NCI-H510A (cell line): ENCODE data around the gene CD55.

Experiments
- DNase-seq: peaks from one replicate; lab custom pipeline; 2025; lab: John Stamatoyannopoulos, UW

The CD55 gene

DNA sequence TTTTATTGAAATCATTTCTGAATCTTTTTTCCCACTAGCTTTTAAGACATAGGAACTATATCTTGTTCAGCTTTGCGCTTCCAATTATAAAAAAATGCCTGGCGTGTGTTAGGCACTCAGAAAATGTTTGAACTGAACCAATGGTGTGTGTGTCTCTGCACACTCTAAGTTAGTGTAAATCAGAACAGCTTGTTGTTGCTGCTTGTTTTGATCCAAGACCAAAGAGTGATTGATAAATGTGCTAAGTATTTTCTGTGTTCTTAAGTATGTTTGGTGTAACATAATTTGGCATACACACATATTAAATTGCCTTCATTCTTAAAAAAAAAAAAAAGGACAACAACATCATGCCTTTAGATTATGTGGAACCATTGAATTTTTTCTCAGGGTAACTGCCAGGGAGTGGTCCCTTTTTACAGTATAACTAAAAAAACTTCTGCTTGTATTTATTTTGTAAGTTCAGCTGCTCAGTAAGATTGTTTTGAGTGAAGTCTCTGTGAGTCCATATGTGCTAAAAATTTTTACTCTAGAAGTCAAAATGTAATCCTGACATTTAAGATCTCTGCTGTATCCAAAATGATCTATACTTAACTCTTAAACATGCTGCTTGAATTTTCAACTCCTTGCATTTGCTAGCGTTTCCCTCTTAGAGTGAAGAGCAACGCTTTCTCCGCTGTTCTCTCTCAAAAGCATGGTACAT, 8.7 kb downstream of the CD55 start:
- DNase-seq: no peak

DNA sequence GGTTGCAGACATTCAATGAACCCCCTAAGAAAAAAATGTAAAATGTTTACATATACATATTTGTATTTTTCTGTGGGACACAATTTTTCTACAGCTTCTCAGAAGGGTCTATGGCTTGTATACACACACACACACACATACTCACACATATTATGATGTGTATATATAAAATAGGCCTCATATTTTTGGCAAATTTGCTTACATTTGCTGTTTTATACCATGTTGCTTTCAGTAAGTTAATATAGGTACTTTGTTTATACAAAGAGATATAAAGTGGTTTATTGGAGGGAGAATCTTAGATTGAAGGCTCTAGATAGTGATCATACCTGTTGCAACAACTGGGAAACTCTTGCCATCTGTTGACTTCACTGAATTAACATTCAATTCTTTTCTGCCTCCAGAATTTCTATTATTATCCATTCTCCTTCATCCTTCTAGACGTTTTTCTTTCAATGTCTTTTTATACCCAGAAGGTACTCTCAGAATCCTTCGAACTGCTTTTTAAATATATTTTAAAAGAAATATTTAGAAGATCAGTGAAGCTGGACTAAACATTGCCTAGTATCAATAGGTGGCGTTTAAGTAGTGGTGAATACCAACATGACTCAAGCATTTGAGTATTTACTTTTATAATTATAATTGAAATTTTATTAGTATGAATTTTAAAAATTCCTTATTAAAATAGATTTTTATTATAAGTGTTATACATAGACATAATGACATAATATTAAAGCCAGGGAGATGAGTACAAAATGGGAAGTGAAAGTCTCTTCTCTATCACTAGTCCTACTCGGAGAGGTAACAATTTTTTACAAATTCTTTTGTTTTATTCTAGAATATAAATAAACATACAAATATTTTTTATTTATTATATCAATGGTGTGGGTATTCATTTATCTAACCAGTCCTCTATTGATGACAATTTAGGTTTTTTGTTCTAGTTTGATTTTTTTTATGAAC, 10.2 kb downstream of the CD55 start:
- DNase-seq: no peak

DNA sequence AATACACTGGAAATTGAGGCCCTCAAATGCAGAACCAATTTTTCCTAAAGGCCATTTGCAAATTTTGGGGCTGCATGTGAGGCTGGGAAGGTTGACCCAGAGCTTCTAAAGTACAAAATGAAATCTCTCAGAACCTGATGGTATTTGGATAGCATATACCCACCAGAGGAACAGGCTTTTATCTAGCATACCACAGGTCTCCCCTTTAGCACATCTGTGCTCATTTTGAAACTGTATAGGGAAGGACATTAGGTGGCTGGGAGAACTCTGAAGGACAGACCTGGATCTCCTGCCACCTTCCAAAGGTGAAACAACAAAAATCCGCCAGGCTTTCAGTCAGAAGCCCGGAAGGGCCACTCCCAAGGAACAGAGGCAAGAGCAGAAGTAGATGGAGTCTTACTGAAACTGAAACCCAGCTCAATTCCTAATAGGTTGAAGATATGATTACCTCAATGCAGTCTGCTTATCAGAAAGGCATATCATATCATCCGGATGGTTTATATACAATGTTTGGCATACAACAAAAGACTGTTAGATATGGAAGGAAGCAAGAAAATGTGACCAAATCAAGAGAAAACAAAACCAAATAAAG, 11.6 kb downstream of the CD55 start:
- no peak for DNase-seq

DNA sequence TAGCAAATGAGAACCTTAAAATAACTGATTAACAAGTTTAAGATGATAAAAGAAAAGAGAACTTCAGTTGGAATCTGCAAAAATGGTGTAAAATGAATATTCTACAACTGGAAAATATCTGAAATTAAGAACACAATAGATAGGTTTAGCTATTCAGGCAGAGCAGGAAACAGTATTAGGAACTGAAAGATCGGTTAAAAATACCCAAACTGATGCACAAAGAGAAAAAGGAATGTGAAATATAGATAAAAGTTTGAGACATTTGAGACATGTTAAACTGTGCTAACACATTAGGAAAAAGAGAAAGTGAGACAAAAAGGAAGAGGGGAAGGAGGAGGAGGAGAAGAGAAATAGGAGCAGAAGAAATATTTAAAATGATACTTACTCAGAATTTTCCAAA, 12.1 kb downstream of the CD55 start:
- DNase-seq: no peak

DNA sequence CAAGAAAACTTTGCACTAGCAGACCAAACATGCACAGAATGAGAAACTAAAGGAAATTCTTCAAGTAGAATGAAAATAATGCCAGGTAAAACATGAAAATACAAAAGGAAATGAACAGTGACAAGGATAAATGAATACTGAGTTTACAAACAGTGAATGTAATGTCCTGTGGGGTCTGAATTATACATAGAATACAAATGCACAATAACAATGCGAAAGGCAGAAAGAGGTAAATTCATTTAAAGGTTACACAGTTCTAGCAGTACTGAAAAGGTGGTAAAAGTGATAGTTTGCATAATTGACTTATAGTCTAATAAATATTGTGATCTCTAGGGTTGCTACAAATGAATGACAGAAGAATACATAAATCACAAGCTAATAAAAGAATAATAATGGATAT, 12.9 kb downstream of the CD55 start:
- DNase-seq: no peak

DNA sequence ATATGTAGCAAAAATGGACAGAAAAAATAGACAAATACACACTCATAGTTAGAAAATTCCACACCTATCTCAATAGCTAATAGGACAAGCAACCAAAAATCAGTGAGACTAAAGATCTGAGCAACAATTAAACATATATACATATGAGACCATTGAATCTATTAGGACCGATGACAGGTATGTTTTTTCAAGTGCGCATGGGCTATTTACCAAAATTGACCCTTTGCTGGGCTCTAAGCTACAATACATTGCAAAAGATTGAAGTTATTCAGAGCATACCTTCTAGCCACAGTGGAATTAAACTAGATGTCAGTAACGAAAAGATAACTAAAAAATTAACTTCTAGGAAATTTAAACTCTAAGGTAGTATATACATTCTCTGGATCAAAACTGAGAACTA, 13.7 kb downstream of the CD55 start:
- no peak for DNase-seq

DNA sequence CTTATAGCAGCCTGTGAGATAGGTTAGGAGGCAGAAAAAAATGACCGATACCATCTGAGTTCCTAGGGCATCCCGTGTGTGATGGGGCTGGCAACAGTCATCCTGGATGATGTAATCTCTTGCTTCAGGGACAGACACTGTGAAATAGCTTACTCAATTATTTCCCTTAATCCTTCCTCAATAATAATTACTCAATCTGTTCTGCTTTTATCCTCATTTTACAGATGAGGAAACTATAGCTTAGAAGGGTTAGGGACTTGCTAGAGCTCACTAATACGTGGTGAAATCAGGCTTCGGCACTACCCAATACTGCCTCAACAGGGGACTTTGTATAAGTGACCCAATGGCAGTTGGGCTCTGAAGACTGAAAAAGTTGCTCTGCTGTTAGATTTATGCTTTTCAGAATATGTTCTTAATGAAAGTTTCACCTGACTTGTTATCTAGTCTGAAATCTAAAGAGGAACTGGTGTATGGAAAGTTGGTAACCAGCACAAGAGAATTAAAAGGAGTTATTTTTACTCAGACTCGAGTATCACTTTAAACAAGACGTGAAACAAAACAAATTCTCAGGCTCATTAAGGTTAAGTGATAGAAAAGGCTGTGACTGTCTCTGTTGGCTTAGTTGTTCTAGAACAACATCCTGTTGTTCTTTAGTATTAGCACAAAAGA, 14.4 kb downstream of the CD55 start:
- no peak for DNase-seq

DNA sequence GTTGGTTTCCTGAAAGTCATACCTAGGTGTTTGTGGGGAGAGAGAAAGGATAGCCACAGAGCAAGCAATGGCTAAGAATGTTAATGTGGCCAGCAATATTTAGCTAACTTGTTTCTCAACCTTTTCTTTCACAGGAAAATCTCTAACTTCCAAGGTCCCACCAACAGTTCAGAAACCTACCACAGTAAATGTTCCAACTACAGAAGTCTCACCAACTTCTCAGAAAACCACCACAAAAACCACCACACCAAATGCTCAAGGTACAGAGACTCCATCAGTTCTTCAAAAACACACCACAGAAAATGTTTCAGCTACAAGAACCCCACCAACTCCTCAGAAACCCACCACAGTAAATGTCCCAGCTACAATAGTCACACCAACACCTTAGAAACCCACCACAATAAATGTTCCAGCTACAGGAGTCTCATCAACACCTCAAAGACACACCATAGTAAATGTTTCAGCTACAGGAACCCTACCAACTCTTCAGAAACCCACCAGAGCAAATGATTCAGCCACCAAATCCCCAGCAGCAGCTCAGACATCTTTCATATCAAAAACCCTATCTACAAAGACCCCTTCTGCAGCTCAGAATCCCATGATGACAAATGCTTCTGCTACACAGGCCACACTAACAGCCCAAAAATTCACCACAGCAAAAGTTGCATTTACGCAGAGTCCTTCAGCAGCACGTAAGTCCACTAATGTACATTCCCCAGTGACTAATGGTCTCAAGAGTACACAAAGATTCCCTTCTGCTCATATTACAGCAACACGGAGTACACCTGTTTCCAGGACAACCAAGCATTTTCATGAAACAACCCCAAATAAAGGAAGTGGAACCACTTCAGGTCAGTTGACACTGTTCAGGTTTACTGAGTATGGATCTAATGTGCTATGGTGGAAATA, 15.3 kb downstream of the CD55 start:
- no peak for DNase-seq

DNA sequence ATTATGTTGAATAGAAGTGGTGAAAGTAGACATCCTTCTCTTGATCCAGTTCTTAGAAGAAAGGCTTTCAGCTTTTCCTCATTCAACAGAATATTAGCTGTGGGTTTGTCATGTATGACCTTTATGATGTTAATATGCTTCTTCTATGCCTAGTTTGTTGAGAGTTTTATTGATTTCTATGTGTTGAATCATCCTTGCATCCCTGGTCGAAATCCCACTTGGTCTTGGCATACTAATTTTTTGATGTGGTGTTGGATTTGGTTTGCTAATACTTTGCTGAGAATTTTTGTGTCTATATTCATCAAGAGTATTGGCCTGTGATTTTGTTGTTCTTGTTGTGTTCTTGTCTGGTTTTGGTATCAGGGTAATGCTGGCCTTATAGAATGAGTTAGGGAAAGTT, 20.9 kb downstream of the CD55 start:
- no peak for DNase-seq

DNA sequence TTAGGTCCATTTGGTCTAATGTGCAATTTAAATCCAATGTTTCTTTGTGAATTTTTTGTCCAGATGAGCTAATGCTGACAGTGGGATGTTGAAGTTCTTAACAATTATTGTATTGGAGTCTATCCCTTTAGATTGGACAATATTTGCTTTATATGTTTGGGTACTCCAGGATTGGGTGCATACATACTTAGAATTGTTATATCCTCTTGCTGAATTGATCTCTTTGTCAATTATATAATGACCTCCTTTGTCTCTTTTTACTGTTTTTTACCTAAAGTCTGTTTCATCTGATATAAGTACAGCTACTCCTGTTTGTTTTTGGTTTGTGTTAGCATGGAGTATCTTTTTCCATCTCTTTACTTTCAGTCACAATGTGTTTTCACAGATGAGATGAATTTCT, 22.2 kb downstream of the CD55 start:
- no peak for DNase-seq

DNA sequence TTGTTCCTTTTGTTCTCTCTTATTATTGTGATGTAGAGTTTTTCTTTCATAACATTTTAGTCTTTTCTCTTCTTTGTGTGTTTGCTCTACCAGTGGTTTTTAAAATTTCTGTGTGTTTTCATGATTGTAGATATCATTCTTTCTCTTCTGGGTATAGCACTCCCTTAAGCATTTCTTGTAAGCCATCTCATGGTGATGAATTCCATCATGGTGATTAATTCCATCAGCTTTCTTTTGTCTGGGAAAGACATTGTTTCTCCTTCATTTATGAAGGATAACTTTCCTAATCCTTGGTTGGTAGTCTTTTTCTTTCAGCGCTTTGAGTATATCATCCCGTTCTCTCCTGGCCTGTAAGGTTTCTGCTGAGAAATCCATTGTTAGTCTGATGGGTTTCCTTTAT, 22.7 kb downstream of the CD55 start:
- DNase-seq: no peak

DNA sequence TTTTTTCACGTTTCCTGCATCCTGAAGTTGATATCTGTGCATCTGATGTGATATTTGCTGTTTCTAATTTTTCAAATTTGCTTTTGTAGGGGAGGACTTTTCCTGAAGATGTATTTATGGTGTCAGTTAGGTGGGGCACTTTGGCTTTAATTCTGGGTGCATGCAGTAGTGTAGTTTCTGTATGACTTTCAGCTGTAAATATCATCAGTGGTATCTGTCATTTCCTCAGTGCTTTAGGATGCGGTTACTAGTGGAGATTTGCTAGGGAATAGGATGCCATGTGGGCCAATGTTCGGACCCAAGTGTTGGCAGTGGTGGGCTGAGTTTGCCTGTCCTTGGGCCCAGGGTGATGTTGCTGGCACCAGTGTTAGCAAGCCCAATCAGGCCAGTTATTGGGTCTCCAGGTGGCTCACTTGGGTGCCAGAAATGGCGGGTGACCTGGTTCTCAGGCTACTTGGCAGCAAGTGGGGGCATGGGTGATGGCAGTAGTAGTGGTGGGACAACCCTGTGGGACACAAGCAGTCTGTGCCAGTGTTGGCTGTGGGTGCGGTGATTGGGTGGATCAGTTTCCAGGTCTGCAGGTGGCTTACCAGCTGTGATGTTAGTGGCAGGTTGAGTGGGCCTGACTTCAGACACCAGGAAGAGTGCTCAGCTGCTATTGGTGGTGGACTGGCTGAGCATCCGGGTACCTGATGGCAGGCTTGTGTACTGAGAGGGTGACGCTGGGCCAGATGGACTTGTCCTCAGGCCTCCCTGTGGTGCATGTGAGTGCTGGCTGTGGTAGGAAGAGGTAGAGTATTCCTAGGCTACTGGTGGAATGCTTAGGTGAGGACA, 24.4 kb downstream of the CD55 start:
- no peak for DNase-seq

DNA sequence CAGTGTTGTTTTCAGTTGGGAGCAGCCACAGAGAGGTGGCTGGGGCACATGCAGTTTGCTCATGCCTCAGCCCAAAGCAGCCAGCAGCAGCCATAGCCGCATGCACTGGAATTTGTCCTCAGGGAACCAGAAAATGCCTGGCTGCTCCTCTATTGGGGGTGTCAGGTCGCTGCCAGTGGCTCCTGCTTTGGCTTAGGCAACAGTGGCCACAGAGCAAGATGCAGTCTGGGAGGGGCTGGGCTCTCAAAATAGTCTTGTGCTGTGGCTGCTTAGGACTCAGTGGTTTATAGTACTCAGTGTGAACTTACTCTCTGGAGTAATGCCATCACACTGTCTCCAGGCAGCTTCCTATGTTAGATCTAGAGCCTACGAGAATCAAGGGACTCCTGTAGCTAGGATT, 25.0 kb downstream of the CD55 start:
- DNase-seq: no peak

DNA sequence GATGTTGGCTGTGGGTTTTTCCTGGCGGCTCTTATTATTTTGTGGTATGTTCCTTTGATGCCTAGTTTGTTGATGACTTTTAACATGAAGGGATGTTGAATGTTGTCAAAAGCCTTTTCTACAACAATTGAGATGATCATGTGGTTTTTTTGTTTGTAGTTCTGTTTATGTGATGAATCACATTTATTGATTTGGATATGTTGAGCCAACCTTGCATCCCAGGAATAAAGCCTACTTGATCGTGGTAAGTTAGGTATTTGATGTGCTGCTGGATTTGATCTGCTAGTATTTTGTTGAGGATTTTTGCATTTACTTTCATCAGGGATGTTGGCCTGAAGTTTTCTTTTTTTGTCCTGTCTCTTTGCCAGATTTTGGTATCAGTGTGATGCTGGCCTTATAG, 28.5 kb downstream of the CD55 start:
- no peak for DNase-seq

DNA sequence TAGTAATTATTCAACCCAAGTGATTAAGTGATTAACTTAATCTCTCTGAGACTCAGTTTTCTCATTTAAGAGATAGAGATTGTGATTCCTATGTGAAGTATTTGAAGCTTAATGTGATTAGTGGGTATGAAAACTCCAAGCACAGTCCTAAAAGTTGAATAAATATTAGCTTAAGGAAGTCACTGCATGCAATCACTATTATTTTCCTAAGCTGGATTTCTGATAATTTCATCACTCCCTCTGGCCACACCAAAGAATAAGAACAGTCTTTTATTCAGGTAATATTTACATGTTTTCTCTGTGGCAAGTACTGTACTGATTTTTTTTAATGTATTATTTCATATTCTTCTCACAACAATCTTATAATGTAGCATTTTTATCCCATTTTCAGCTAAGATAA, 31.1 kb downstream of the CD55 start:
- no peak for DNase-seq

DNA sequence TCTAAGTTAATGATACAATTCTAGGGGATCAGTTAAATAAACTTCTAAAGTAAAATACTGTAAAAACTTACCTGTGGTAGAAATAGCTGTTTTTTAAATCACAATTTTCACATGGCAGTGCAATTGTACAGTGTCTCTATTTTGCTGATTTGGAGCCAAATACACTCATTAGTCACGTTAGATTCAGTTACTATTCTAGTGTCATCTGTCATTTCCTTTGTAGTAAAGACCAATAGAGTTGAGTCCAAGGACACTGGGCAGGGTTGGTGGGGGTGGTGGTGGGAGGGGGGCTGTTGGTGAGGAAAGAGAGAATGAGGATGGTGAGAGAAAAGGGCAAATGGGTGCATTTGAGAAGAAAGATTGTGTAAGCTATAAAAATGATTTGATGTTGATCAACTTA, 33.6 kb downstream of the CD55 start:
- DNase-seq: no peak

DNA sequence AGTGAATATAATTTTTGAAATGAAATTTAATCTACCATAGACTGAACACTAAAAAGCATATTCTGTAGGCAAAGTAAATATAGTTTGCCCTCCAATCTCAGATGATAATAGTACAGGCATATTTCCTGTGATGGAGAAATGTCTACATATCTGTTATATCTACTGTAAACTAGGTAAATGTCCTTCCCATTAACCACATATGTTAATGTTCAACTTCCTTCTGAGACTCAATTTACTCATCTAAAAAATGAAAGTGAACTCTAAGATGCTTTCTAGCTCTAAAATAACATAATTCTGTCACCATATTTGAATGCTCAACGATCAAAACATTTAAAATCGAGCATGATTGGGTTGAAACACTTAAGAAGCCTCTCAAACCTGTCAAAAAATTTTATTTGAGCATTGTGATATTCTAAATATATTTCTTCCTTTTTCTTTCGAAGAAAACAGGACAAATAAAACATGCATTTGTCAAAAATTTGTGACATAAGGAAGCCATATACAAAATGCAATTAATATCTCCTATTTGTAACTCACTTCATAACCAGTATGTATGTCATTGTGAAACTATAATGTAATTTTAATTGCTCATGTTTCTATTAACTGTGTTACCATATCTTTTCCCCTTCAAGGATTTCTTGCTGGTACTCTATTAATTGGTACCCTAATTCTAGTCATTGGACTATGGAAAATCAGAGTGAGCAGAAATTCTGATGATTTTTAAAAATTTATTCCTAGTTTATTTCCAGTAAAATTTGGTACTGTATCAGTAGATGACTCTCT, 34.2 kb downstream of the CD55 start:
- no peak for DNase-seq

DNA sequence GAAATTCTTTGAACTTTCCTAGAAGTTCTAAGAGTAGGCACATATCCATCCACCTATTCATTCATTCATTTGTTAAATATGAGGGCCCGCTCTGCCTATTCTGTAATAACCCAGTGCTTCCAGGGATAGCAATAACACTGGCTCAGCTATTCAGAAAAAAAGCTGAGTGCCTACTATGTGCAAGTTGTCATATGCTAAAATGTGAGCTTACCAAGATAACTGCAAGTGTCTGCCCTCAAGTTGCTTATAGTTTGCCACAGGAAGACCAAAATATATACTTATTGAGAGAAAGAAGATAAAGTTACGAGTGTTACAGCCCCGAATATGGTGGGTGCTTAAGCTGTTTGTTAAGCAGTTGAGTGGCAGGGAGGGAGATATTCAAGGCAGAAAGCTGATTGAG, 39.6 kb downstream of the CD55 start:
- no peak for DNase-seq

DNA sequence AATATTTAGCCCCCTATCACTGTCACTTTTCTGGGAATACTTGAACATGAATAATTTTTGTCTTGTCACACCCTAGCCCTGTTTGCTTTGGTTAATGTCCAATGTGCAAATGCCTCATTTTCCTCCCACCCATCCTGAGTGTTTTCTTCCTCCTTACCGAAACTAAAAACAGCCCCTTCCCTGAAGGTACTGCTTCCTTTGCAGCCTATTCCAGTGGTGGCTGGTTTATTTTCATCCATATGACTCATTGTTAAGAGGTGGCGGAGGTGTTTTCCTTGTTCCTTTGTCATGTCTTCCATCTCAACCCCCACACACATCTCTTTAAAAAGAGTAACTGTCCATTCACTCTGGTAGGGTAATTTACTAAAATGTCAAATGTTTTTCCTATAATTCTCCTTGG, 40.4 kb downstream of the CD55 start:
- DNase-seq: no peak
